Endothelial cell of umbilical vein (primary cell): ENCODE results near the gene SMIM24. TPM values are rescaled to one million over a fixed set of nuclear protein-coding genes. Genes with fewer than 3 reads are reported as not detected.

Experiments used
- BruUV-seq: library from RNA; stranded (reverse); fragments of 400-500 nt; replicated peaks from 2 replicates; lab custom pipeline; 2021; lab: Mats Ljungman, UMichigan
- CTCF ChIA-PET: fragments of 300-600, 350-600 bp; sonication (Branson Sonifier 250); formaldehyde crosslinking; loops from one replicate; lab custom pipeline; 2021; ENCODE audit warnings: antibody characterized with exemption, inconsistent platforms; lab: Charles Lee
- POLR2A ChIA-PET: fragments of 300-600, 350-600 bp; sonication (Branson Sonifier 250); formaldehyde crosslinking; loops from one replicate; lab custom pipeline; 2021; ENCODE audit warnings: antibody characterized with exemption, inconsistent platforms; lab: Charles Lee
- DNase-seq: peaks from one replicate; pipeline ENCODE4 v3.0.0-alpha.2; 2011; ENCODE audit warnings: low read depth, low spot score
- FAIRE-seq: peaks from 2 replicates; lab custom pipeline; 2011; peaks lifted over from hg19 to GRCh38; lab: Jason Lieb, UNC
- H2AFZ ChIP-seq: 2 replicates; pipeline ENCODE4 v1.6.0; 2012; ENCODE audit warnings: low read depth, low read length, control low read depth, inconsistent platforms
- H3K27ac ChIP-seq: 2 replicates; pipeline ENCODE4 v1.5.1; 2011; ENCODE audit warnings: low read depth, mild to moderate bottlenecking, control low read depth, low read length, moderate library complexity; ENCODE audit not compliant: insufficient read depth
- H3K27me3 ChIP-seq, 2 experiments: 2 replicates each; pipeline versions ENCODE4 v1.6.0 to v1.6.1; 2011; ENCODE audit warnings: low read length in 2 of 2, mixed read lengths in 1 of 2; ENCODE audit not compliant: control insufficient read depth in 2 of 2, insufficient read depth in 2 of 2
- H3K36me3 ChIP-seq, 2 experiments: 2 replicates in 1 of 2; 3 replicates in 1 of 2; pipeline ENCODE4 v1.5.1; 2011; ENCODE audit warnings: low read length in 2 of 2, mild to moderate bottlenecking in 1 of 2, moderate library complexity in 1 of 2; ENCODE audit not compliant: control insufficient read depth in 2 of 2, insufficient read depth in 2 of 2; ENCODE audit errors: extremely low read depth in 1 of 2
- H3K4me1 ChIP-seq: 3 replicates; pipeline ENCODE4 v1.5.1; 2011; ENCODE audit warnings: mild to moderate bottlenecking, low read length; ENCODE audit not compliant: control insufficient read depth, insufficient read depth; ENCODE audit errors: extremely low read depth
- H3K4me2 ChIP-seq: 2 replicates; pipeline ENCODE4 v1.6.1; 2011; ENCODE audit warnings: low read length, control low read depth, mixed read lengths; ENCODE audit not compliant: insufficient read depth
- H3K4me3 ChIP-seq, 3 experiments: fragments of 200-600 bp in 1 of 3; sonication (generic), shearing (Covaris generic) in 1 of 3; replicated peaks in 1 of 3; 2 replicates each; pipeline ENCODE4 v1.5.1; 2011 to 2016; ENCODE audit warnings: control low read depth in 3 of 3, low read length in 3 of 3, mild to moderate bottlenecking in 2 of 3, inconsistent platforms in 1 of 3, low read depth in 1 of 3, moderate library complexity in 1 of 3; ENCODE audit not compliant: insufficient read depth in 1 of 3
- H3K79me2 ChIP-seq: 2 replicates; pipeline ENCODE4 v1.6.0; 2012; ENCODE audit warnings: low read length, inconsistent platforms; ENCODE audit not compliant: control insufficient read depth, insufficient read depth
- H3K9ac ChIP-seq: replicated peaks from 2 replicates; pipeline ENCODE3; 2011; ENCODE audit warnings: low read length, control low read depth; ENCODE audit not compliant: insufficient read depth; ENCODE audit errors: extremely low read depth
- H3K9me1 ChIP-seq: replicated peaks from 3 replicates; pipeline ENCODE4 v1.6.0; 2011; ENCODE audit warnings: mild to moderate bottlenecking, low read length; ENCODE audit not compliant: control insufficient read depth, insufficient read depth; ENCODE audit errors: extremely low read depth
- H3K9me3 ChIP-seq: replicated peaks from 2 replicates; pipeline ENCODE4 v1.5.1; 2012; ENCODE audit warnings: low read length, inconsistent platforms; ENCODE audit not compliant: control insufficient read depth, insufficient read depth
- H4K20me1 ChIP-seq: replicated peaks from 2 replicates; pipeline ENCODE3; 2011; ENCODE audit warnings: mild to moderate bottlenecking, low read length; ENCODE audit not compliant: control insufficient read depth, insufficient read depth; ENCODE audit errors: extremely low read depth
- EZH2 ChIP-seq: IDR thresholded peaks from 2 replicates; pipeline ENCODE4 v1.6.1; 2012; ENCODE audit warnings: borderline replicate concordance, low read depth, mild to moderate bottlenecking, moderate library complexity, low read length, inconsistent platforms; ENCODE audit not compliant: severe bottlenecking
- FOS ChIP-seq: IDR thresholded peaks from 2 replicates; pipeline ENCODE4 v1.6.1; 2011; ENCODE audit warnings: mild to moderate bottlenecking, low read length, moderate library complexity, borderline replicate concordance; ENCODE audit not compliant: insufficient read depth
- GATA2 ChIP-seq: IDR thresholded peaks from 2 replicates; pipeline ENCODE4 v1.7.0; 2011; ENCODE audit warnings: low read depth, mild to moderate bottlenecking, moderate library complexity, mixed read lengths, low read length; ENCODE audit not compliant: insufficient read length, insufficient read depth
- JUN ChIP-seq: IDR thresholded peaks from 2 replicates; pipeline ENCODE4 v1.6.1; 2011; ENCODE audit warnings: borderline replicate concordance, low read depth; ENCODE audit not compliant: insufficient read length, insufficient read depth
- MYC ChIP-seq: IDR thresholded peaks from one replicate; pipeline ENCODE4 v1.6.1; 2011; ENCODE audit warnings: mild to moderate bottlenecking, low read depth, low read length
- POLR2A ChIP-seq: IDR thresholded peaks from 2 replicates; pipeline ENCODE4 v1.6.1; 2012; ENCODE audit warnings: low read depth, mild to moderate bottlenecking, control low read depth, low read length
- POLR2AphosphoS5 ChIP-seq: IDR thresholded peaks from 2 replicates; pipeline ENCODE4 v1.6.1; 2012; ENCODE audit warnings: low read depth, mild to moderate bottlenecking, control low read depth, low read length, moderate library complexity; ENCODE audit not compliant: insufficient read depth
- dilution Hi-C: fragments of 300-500 bp; cut with MboI; formaldehyde crosslinking; loops from one replicate; pipeline ENCODE4 v1.15.0; 2019; ENCODE audit warnings: low sequenced_read_pairs; ENCODE audit not compliant: extremely low pct_ligation_motif_present
- intact Hi-C: fragments of 100-400 bp; cut with micrococcal nuclease; formaldehyde crosslinking; loops from one replicate; pipeline ENCODE4 v1.10.0; 2022
- polyA plus RNA-seq, 4 experiments: library from polyadenylated mRNA; depleted of rRNA in 3 of 4; stranded (reverse) in 3 of 4; unstranded in 1 of 4; fragments of >200 nt; gene quantifications; 2 replicates each; pipeline versions ENCODE4 v1.2.1 to v1.2.3, GENCODE V29; 2011 to 2012; ENCODE audit warnings: missing spikeins in 1 of 4
- small RNA-seq: library from RNA; depleted of rRNA; stranded (forward); fragments of <200 nt; gene quantifications from one replicate; pipeline ENCODE3, GENCODE V24; 2012; ENCODE audit warnings: low replicate concordance, low read depth; ENCODE audit not compliant: insufficient read depth, insufficient read length
- total RNA-seq: library from RNA; stranded (reverse); gene quantifications from 2 replicates; pipeline ENCODE4 v1.2.3, GENCODE V29; 2021
- TF ChIP-seq, protein P1 (sequence below): IDR thresholded peaks from 2 replicates; pipeline ENCODE4 v1.6.1; 2011; ENCODE audit not compliant: insufficient read depth, insufficient read length
- TF ChIP-seq, protein P2 (sequence below), 2 donors: IDR thresholded peaks; 1 replicate in 1 of 2; 2 replicates in 1 of 2; pipeline ENCODE4 v1.5.1; 2011; ENCODE audit warnings: low read length in 2 of 2, mild to moderate bottlenecking in 2 of 2, moderate library complexity in 2 of 2, control low read depth in 1 of 2, inconsistent platforms in 1 of 2, low read depth in 1 of 2; ENCODE audit not compliant: insufficient read depth in 1 of 2; ENCODE audit errors: extremely low read depth in 1 of 2

SMIM24 gene
- total and polyA plus RNA-seq, 2 donors (not counting 3 experiments of a cell fraction or from before 2014, with no cell fraction given): not detected

DNA sequence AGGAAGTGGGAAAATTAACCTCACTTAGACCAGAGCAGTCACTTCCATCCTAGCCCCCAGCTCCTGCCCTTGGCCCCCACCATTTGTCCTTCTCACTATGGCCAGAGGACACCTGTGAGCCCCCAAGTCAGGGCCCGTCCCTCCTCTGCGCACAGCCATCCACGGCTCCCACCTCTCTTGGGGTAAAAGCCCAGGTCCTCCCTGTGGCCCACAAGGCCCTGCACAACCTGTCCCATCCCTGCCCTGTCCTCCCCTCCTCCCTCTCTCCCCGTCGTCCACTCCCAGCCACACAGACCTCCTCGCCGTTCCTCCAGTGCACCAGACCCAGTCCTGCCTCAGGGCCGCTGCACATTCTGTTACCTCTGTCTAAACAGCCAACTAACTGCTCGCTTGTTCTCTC, 53.9 kb downstream of the SMIM24 start:
- Histone ChIP-seq H3K4me3 (no peak overlapping the region), H3K9ac (no peak overlapping the region), H3K4me2 (no peak overlapping the region), H3K27me3 (no peaks in the 10 kb centered on the region), H3K79me2 (peaks cover 31% of the 10 kb centered on the region), H4K20me1 (no peaks in the 10 kb centered on the region), H3K36me3 (peaks cover 0 to 3% of the 10 kb centered on the region in 2 experiments), H3K9me1 (no peaks in the 10 kb centered on the region), H2AFZ (no peak overlapping the region), H3K4me1 (peaks cover 20% of the 10 kb centered on the region), H3K27ac (no peak overlapping the region), H3K9me3 (no peaks in the 10 kb centered on the region)
- POLR2A ChIA-PET: no interaction called here
- CTCF ChIA-PET: no interaction called here
- DNase-seq (no peak), FAIRE-seq (no peak)
- no peak for TF ChIP-seq MYC
- TF ChIP-seq, protein P1, sequence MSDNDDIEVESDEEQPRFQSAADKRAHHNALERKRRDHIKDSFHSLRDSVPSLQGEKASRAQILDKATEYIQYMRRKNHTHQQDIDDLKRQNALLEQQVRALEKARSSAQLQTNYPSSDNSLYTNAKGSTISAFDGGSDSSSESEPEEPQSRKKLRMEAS: no peak
- no peak for TF ChIP-seq POLR2A
- no peak for TF ChIP-seq POLR2AphosphoS5
- TF ChIP-seq JUN: no peak
- TF ChIP-seq EZH2: no peak
- no peak for TF ChIP-seq FOS
- TF ChIP-seq GATA2: no peak
- TF ChIP-seq, protein P2, sequence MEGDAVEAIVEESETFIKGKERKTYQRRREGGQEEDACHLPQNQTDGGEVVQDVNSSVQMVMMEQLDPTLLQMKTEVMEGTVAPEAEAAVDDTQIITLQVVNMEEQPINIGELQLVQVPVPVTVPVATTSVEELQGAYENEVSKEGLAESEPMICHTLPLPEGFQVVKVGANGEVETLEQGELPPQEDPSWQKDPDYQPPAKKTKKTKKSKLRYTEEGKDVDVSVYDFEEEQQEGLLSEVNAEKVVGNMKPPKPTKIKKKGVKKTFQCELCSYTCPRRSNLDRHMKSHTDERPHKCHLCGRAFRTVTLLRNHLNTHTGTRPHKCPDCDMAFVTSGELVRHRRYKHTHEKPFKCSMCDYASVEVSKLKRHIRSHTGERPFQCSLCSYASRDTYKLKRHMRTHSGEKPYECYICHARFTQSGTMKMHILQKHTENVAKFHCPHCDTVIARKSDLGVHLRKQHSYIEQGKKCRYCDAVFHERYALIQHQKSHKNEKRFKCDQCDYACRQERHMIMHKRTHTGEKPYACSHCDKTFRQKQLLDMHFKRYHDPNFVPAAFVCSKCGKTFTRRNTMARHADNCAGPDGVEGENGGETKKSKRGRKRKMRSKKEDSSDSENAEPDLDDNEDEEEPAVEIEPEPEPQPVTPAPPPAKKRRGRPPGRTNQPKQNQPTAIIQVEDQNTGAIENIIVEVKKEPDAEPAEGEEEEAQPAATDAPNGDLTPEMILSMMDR (IDR thresholded peaks at IDR 0.05; ENCODE audit: extremely low read depth in 1 of 2, insufficient read depth in 1 of 2, low read depth in 1 of 2, low read length in 2 of 2): no peak
- intact Hi-C loops (no loop called here), dilution Hi-C loops (no loop called here)
- BruUV-seq: no TSS peak

Small RNA genes within 50 kb of the gene (small RNA-seq; reads per million reads assigned to genes)
- gene RF00212: not detected

Other genes with a start within 250 kb of the SMIM24 start
- 131 and 133 TPM in 2 replicates for gene NFIC, start 113.9 kb downstream of the SMIM24 start, total RNA-seq
- gene NFIC, start 113.9 kb downstream of the SMIM24 start, polyA plus RNA-seq: 8.5 and 11.4 TPM in 2 replicates
- gene SMIM44, start 2.9 kb upstream of the SMIM24 start, total RNA-seq: not detected in 2 replicates
- not detected in 2 replicates for gene SMIM44, start 2.9 kb upstream of the SMIM24 start, polyA plus RNA-seq
- gene DOHH, start 20.1 kb upstream of the SMIM24 start, total RNA-seq: 14.8 and 15.2 TPM in 2 replicates
- 8.0 and 8.7 TPM in 2 replicates for gene DOHH, start 20.1 kb upstream of the SMIM24 start, polyA plus RNA-seq
- gene FZR1, start 25.8 kb upstream of the SMIM24 start, total RNA-seq: 60.4 and 60.5 TPM in 2 replicates
- 35.9 and 45.0 TPM in 2 replicates for gene FZR1, start 25.8 kb upstream of the SMIM24 start, polyA plus RNA-seq
- gene TEKTIP1, start 58.6 kb upstream of the SMIM24 start, total RNA-seq: 0.53 and 0.73 TPM in 2 replicates
- gene TEKTIP1, start 58.6 kb upstream of the SMIM24 start, polyA plus RNA-seq: not detected in 2 replicates
- gene MFSD12, start 77.1 kb upstream of the SMIM24 start, total RNA-seq: 78.9 and 80.4 TPM in 2 replicates
- 51.7 and 66.9 TPM in 2 replicates for gene MFSD12, start 77.1 kb upstream of the SMIM24 start, polyA plus RNA-seq
- 98.0 and 98.2 TPM in 2 replicates for gene HMG20B, start 92.4 kb upstream of the SMIM24 start, total RNA-seq
- gene HMG20B, start 92.4 kb upstream of the SMIM24 start, polyA plus RNA-seq: 53.2 and 63.9 TPM in 2 replicates
- 6.6 and 7.1 TPM in 2 replicates for gene GIPC3, start 105.0 kb upstream of the SMIM24 start, total RNA-seq
- gene GIPC3, start 105.0 kb upstream of the SMIM24 start, polyA plus RNA-seq: 1.9 and 2.2 TPM in 2 replicates
- 2.9 and 3.4 TPM in 2 replicates for gene TBXA2R, start 126.3 kb upstream of the SMIM24 start, total RNA-seq
- gene TBXA2R, start 126.3 kb upstream of the SMIM24 start, polyA plus RNA-seq: 2.4 TPM in 2 replicates
- 36.1 and 36.4 TPM in 2 replicates for gene CACTIN, start 146.3 kb upstream of the SMIM24 start, total RNA-seq
- 29.7 and 31.8 TPM in 2 replicates for gene CACTIN, start 146.3 kb upstream of the SMIM24 start, polyA plus RNA-seq
- 79.5 and 82.2 TPM in 2 replicates for gene PIP5K1C, start 219.9 kb upstream of the SMIM24 start, total RNA-seq
- gene PIP5K1C, start 219.9 kb upstream of the SMIM24 start, polyA plus RNA-seq: 31.6 and 37.4 TPM in 2 replicates
- not detected in 2 replicates for gene TJP3, start 227.9 kb upstream of the SMIM24 start, total RNA-seq
- 0.10 TPM in 1 of 2 replicates, not detected in the other for gene TJP3, start 227.9 kb upstream of the SMIM24 start, polyA plus RNA-seq